ENCODE data around the gene PEPD. TPM values are rescaled to one million over a fixed set of nuclear protein-coding genes. Genes with fewer than 3 reads are reported as not detected.

PEPD gene
- total and polyA plus RNA-seq, 2 donors (not counting 3 experiments of a cell fraction or from before 2014, with no cell fraction given) = 73.7 to 126 TPM

GRCh38 chr19:33500991-33501390 is 20.6 kb downstream of the PEPD start:
- FAIRE-seq (no peak), DNase-seq (ENCODE audit: low read depth, low spot score) (no peak)
- ChIA-PET CTCF (no interaction called here), POLR2A (no interaction called here)
- Histone ChIP-seq H3K9me1 (replicated peaks; ENCODE audit: control insufficient read depth, extremely low read depth, insufficient read depth, low read length) (no peaks in the 10 kb centered on the region), H3K9me3 (replicated peaks; ENCODE audit: control insufficient read depth, insufficient read depth, low read length) (no peaks in the 10 kb centered on the region), H3K27me3 (ENCODE audit: control insufficient read depth in 2 of 2, insufficient read depth in 2 of 2, low read length in 2 of 2) (no peaks in the 10 kb centered on the region), H2AFZ (ENCODE audit: low read depth, low read length) (no peak overlapping the region), H3K27ac (ENCODE audit: insufficient read depth, low read depth, low read length) (no peak overlapping the region), H4K20me1 (replicated peaks; ENCODE audit: control insufficient read depth, extremely low read depth, insufficient read depth, low read length) (no peaks in the 10 kb centered on the region), H3K79me2 (ENCODE audit: control insufficient read depth, insufficient read depth, low read length) (no peaks in the 10 kb centered on the region), H3K4me3 (replicated peaks in 1 of 3; ENCODE audit: insufficient read depth in 1 of 3, low read depth in 1 of 3, low read length in 3 of 3) (no peak overlapping the region), H3K36me3 (ENCODE audit: control insufficient read depth in 2 of 2, extremely low read depth in 1 of 2, insufficient read depth in 2 of 2, low read length in 2 of 2) (peaks cover 0 to 13% of the 10 kb centered on the region in 2 experiments), H3K9ac (replicated peaks; ENCODE audit: extremely low read depth, insufficient read depth, low read length) (no peak overlapping the region), H3K4me1 (ENCODE audit: control insufficient read depth, extremely low read depth, insufficient read depth, low read length) (no peaks in the 10 kb centered on the region), H3K4me2 (ENCODE audit: insufficient read depth, low read length) (no peak overlapping the region)
- BruUV-seq (replicated peaks) = no TSS peak
- intact Hi-C loops (cut with micrococcal nuclease) (no loop called here), dilution Hi-C loops (cut with MboI; ENCODE audit: extremely low pct_ligation_motif_present, low sequenced_read_pairs) (no loop called here)
- TF ChIP-seq JUN (IDR thresholded peaks at IDR 0.05; ENCODE audit: borderline replicate concordance, insufficient read depth, insufficient read length, low read depth) (no peak), FOS (IDR thresholded peaks at IDR 0.05; ENCODE audit: borderline replicate concordance, insufficient read depth, low read length) (no peak), POLR2AphosphoS5 (IDR thresholded peaks at IDR 0.05; ENCODE audit: insufficient read depth, low read depth, low read length) (no peak), CTCF (IDR thresholded peaks at IDR 0.05; ENCODE audit: extremely low read depth in 1 of 2, insufficient read depth in 1 of 2, low read depth in 1 of 2, low read length in 2 of 2) (no peak), MAX (IDR thresholded peaks at IDR 0.05; ENCODE audit: insufficient read depth, insufficient read length) (no peak), POLR2A (IDR thresholded peaks at IDR 0.05; ENCODE audit: low read depth, low read length) (no peak), MYC (IDR thresholded peaks at IDR 0.05; ENCODE audit: low read depth, low read length) (no peak), EZH2 (IDR thresholded peaks at IDR 0.05; ENCODE audit: borderline replicate concordance, low read depth, low read length, severe bottlenecking) (no peak), GATA2 (IDR thresholded peaks at IDR 0.05; ENCODE audit: insufficient read depth, insufficient read length, low read depth, low read length) (no peak)
